Measurements from ENCODE around the gene CDKN1B.

DNA sequence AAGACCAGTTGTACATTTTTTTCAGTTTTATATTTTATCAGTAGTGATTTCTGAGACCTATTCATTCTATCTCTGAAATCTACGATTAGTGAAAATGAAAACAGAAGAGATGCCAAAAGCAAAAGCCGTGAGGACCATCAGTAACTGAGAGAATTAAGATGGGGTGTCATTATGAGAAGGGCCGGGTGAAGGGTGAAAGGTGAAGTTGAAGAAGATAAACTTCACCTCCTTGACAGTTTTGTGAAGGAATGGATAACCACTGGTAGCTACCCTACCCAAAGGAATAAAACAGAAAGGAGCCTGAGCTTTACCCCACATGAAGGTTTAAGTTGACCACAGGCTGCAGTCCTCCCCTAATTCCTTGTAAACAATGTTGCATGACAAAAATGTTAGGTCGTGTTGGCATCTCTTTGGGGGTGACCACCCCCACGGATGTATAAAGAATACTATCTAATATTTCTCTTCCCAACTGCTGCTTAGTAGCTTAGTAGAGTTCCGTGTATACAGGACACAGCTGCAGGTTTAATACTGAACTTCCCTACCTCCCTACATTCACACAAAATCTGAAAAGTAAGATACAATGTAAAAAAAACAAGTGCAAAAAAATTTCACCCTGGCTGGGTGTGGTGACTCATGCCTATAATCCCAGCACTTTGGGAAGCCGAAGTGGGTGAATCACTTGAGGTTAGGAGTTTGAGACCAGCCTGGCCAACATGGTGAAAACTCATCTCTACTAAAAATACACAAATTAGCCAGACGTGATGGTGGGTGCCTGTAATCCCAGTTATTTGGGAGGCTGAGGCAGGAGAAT is 45.1 kb upstream of the CDKN1B start:
- TF ChIP-seq GATA2 (IDR thresholded peaks at IDR 0.05; ENCODE audit: low read depth, low read length) (no peak), GATA3 (IDR thresholded peaks at IDR 0.05; ENCODE audit: low read depth, low read length) (no peak)
